Measurements from ENCODE around the gene VPS51. TPM values are rescaled to one million over a fixed set of nuclear protein-coding genes. Genes with fewer than 3 reads are reported as not detected.

Gene VPS51
- total RNA-seq, 4 donors from 2014 or later = 96.1 to 447 (median 140) TPM

- H3K27ac ChIP-seq = no peak overlapping the region
- no peaks in the 10 kb centered on the region for H3K27me3 ChIP-seq
These were observed 9.2 kb upstream of the VPS51 start for GRCh38 chr11:65086809-65087208.

GRCh38 chr11:65087216-65087615, 8.8 kb upstream of the VPS51 start:
- TF ChIP-seq POLR2A (IDR thresholded peaks at IDR 0.05) (no peak), CTCF (IDR thresholded peaks at IDR 0.05) (no peak)
- no peak for DNase-seq
- H3K36me3 ChIP-seq = no peaks in the 10 kb centered on the region
- H3K27ac ChIP-seq = no peak overlapping the region
- peaks cover 0 to 6% of the 10 kb centered on the region in 2 donors for H3K4me1 ChIP-seq
- intact Hi-C loops (cut with DNase I; ENCODE audit: low total_unique reads) = no loop called here
- no peak overlapping the region for H3K4me3 ChIP-seq
- H3K27me3 ChIP-seq = no peaks in the 10 kb centered on the region
- no peaks in the 10 kb centered on the region for H3K9me3 ChIP-seq

More at GRCh38 chr11:65086809-65087208, 9.2 kb upstream of the VPS51 start:
- Histone ChIP-seq H3K4me1 (peaks cover 0 to 6% of the 10 kb centered on the region in 2 donors), H3K4me3 (no peak overlapping the region), H3K36me3 (no peaks in the 10 kb centered on the region), H3K9me3 (no peaks in the 10 kb centered on the region)
- no peak for DNase-seq
- TF ChIP-seq CTCF (IDR thresholded peaks at IDR 0.05) (no peak), POLR2A (IDR thresholded peaks at IDR 0.05) (no peak)
- intact Hi-C loops (cut with DNase I; ENCODE audit: low total_unique reads) = no loop called here

DNA sequence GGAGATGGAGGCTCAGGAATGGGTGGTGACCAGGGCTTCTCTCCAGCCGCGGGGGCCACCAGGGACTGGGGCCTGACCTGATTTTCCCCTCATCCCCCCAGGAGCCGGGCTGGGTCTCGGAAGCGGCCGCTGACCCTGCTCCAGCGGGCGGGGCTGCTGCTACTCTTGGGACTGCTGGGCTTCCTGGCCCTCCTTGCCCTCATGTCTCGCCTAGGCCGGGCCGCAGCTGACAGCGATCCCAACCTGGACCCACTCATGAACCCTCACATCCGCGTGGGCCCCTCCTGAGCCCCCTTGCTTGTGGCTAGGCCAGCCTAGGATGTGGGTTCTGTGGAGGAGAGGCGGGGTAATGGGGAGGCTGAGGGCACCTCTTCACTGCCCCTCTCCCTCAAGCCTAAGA, 8.2 kb upstream of the VPS51 start:
- H3K27me3 ChIP-seq = no peaks in the 10 kb centered on the region
- no peaks in the 10 kb centered on the region for H3K9me3 ChIP-seq
- peaks cover 0 to 6% of the 10 kb centered on the region in 2 donors for H3K4me1 ChIP-seq
- no peaks in the 10 kb centered on the region for H3K36me3 ChIP-seq
- intact Hi-C loops (cut with DNase I; ENCODE audit: low total_unique reads) = no loop called here
- TF ChIP-seq POLR2A (IDR thresholded peaks at IDR 0.05) (no peak), CTCF (IDR thresholded peaks at IDR 0.05) (no peak)
- H3K4me3 ChIP-seq = no peak overlapping the region
- H3K27ac ChIP-seq = no peak overlapping the region
- DNase-seq = no peak

- peaks cover 0 to 4% of the 10 kb centered on the region in 2 donors for H3K4me1 ChIP-seq
- H3K9me3 ChIP-seq = no peaks in the 10 kb centered on the region
- H3K27me3 ChIP-seq = no peaks in the 10 kb centered on the region
- no peak overlapping the region for H3K4me3 ChIP-seq
- no peak overlapping the region for H3K27ac ChIP-seq
- no peak for DNase-seq
- TF ChIP-seq CTCF (IDR thresholded peaks at IDR 0.05) (no peak), POLR2A (IDR thresholded peaks at IDR 0.05) (no peak)
- no peaks in the 10 kb centered on the region for H3K36me3 ChIP-seq
- intact Hi-C loops (cut with DNase I; ENCODE audit: low total_unique reads) = no loop called here
These were observed 6.4 kb upstream of the VPS51 start for GRCh38 chr11:65089621-65090020.

DNA sequence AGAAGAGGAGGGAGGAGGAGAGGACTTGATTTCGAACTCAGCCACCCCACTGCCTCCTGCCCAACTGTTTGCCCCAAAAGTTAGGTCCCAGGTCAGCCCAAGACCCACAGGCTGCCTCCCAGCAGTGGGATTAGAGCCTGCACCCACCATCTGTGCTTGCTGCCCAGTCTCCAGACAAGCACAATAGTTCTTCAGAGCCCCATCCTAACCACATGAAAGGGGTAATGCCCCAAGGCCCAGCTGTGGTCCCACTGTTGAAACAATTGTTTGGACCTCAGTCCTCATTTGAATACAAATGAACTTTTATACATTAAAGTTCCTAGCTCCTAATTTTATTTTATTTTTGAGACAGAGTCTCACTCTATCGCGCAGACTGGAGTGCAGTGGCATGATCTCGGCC, 5.4 kb upstream of the VPS51 start:
- no peaks in the 10 kb centered on the region for H3K4me1 ChIP-seq
- DNase-seq = no peak
- H3K4me3 ChIP-seq = no peak overlapping the region
- no peaks in the 10 kb centered on the region for H3K36me3 ChIP-seq
- no peaks in the 10 kb centered on the region for H3K27me3 ChIP-seq
- TF ChIP-seq POLR2A (IDR thresholded peaks at IDR 0.05) (no peak), CTCF (IDR thresholded peaks at IDR 0.05) (no peak)
- no peaks in the 10 kb centered on the region for H3K9me3 ChIP-seq
- intact Hi-C loops (cut with DNase I; ENCODE audit: low total_unique reads) = no loop called here
- H3K27ac ChIP-seq = no peak overlapping the region
